Liver (tissue), 9 donors: Measurements from ENCODE around the gene HMG20B. TPM values are rescaled to one million over a fixed set of nuclear protein-coding genes. Genes with fewer than 3 reads are reported as not detected.

ENCODE experiments used
- DNase-seq: peaks from one replicate; pipeline ENCODE4 v3.0.0-alpha.2; 2017; ENCODE audit warnings: low spot score
- H3K27ac ChIP-seq, 2 donors: one replicate each; pipeline ENCODE4 v1.7.0; 2013; ENCODE audit warnings: inconsistent platforms in 2 of 2, low read length in 2 of 2, control low read depth in 1 of 2, low read depth in 1 of 2, mild to moderate bottlenecking in 1 of 2
- H3K27me3 ChIP-seq, 4 donors: one replicate each; pipeline versions ENCODE4 v1.6.1 to v1.7.0; 2013; ENCODE audit warnings: low read length in 3 of 4, inconsistent platforms in 1 of 4, mild to moderate bottlenecking in 1 of 4, moderate library complexity in 1 of 4; ENCODE audit not compliant: control insufficient read depth in 4 of 4, insufficient read depth in 4 of 4
- H3K36me3 ChIP-seq, 4 donors: one replicate each; pipeline versions ENCODE4 v1.6.1 to v1.7.0; 2013; ENCODE audit warnings: low read length in 3 of 4, mild to moderate bottlenecking in 3 of 4, low read depth in 1 of 4, moderate library complexity in 1 of 4; ENCODE audit not compliant: control insufficient read depth in 4 of 4, insufficient read depth in 3 of 4
- H3K4me1 ChIP-seq, 4 donors: one replicate each; pipeline versions ENCODE4 v1.6.1 to v1.7.0; 2013; ENCODE audit warnings: low read length in 3 of 4, mild to moderate bottlenecking in 3 of 4, moderate library complexity in 1 of 4; ENCODE audit not compliant: control insufficient read depth in 4 of 4, insufficient read depth in 4 of 4
- H3K4me3 ChIP-seq, 3 donors: one replicate each; pipeline versions ENCODE4 v1.6.1 to v1.7.0; 2013; ENCODE audit warnings: low read length in 3 of 3, control low read depth in 1 of 3, low read depth in 1 of 3, mild to moderate bottlenecking in 1 of 3
- H3K9ac ChIP-seq, 2 donors: one replicate each; pipeline ENCODE4 v1.7.0; 2013; ENCODE audit warnings: low read length in 2 of 2, mild to moderate bottlenecking in 2 of 2, moderate library complexity in 2 of 2, control low read depth in 1 of 2, low read depth in 1 of 2
- H3K9me3 ChIP-seq, 4 donors: one replicate each; pipeline versions ENCODE4 v1.6.1 to v1.7.0; 2013; ENCODE audit warnings: low read length in 3 of 4; ENCODE audit not compliant: control insufficient read depth in 4 of 4
- CTCF ChIP-seq: fragments of 150-350 bp; IDR thresholded peaks from 2 replicates; pipeline ENCODE4 v1.5.1; 2017; ENCODE audit warnings: improper control_type of control experiment, low read depth, low read length; ENCODE audit not compliant: missing input control
- FOXA1 ChIP-seq: IDR thresholded peaks from 2 replicates; pipeline ENCODE4 v1.6.1; 2016; ENCODE audit warnings: antibody characterized with exemption
- GABPA ChIP-seq, 2 donors: IDR thresholded peaks in 1 of 2; conservative IDR thresholded peaks in 1 of 2; 2 replicates each; pipeline ENCODE4 v1.6.1; 2016; ENCODE audit warnings: antibody characterized with exemption in 2 of 2, mild to moderate bottlenecking in 1 of 2, moderate library complexity in 1 of 2
- HNF4A ChIP-seq, 2 donors: conservative IDR thresholded peaks; 2 replicates each; pipeline ENCODE4 v1.6.1; 2016; ENCODE audit warnings: antibody characterized with exemption in 2 of 2, mild to moderate bottlenecking in 2 of 2
- HNF4G ChIP-seq: IDR thresholded peaks from 2 replicates; pipeline ENCODE4 v1.6.1; 2016; ENCODE audit warnings: antibody characterized with exemption
- JUND ChIP-seq, 2 donors: IDR thresholded peaks; 2 replicates each; pipeline ENCODE4 v1.6.1; 2016; ENCODE audit warnings: antibody characterized with exemption in 2 of 2
- MAX ChIP-seq: IDR thresholded peaks from 2 replicates; pipeline ENCODE4 v1.6.1; 2016; ENCODE audit warnings: antibody characterized with exemption
- REST ChIP-seq: IDR thresholded peaks from 2 replicates; pipeline ENCODE4 v1.6.1; 2016; ENCODE audit warnings: antibody characterized with exemption, mild to moderate bottlenecking
- SP1 ChIP-seq: IDR thresholded peaks from 2 replicates; pipeline ENCODE4 v1.6.1; 2018; ENCODE audit warnings: antibody characterized with exemption, mild to moderate bottlenecking
- TAF1 ChIP-seq: conservative IDR thresholded peaks from 2 replicates; pipeline ENCODE4 v1.6.1; 2016; ENCODE audit warnings: antibody characterized with exemption, mild to moderate bottlenecking
- YY1 ChIP-seq: IDR thresholded peaks from 2 replicates; pipeline ENCODE4 v1.6.1; 2016; ENCODE audit warnings: antibody characterized with exemption, mild to moderate bottlenecking
- ZBTB33 ChIP-seq: IDR thresholded peaks from 2 replicates; pipeline ENCODE4 v1.6.1; 2016; ENCODE audit warnings: antibody characterized with exemption
- WGBS: extraction: QIAGEN DNeasy Blood & Tissue Kit; methylation state at CpG from one replicate; pipeline ENCODE4 v1.1.7; 2013; 5-methylcytosine and 5-hydroxymethylcytosine counted together
- polyA plus RNA-seq, 2 donors: library from polyadenylated mRNA; stranded (reverse) in 1 of 2; unstranded in 1 of 2; fragments of 200-250 nt in 1 of 2; fragments of >200 nt in 1 of 2; fragmentation: Nextera tagmentation in 1 of 2; extraction: Ambion mirVana in 1 of 2; gene quantifications; one replicate each; pipeline versions ENCODE4 v1.2.1 to v1.2.3, GENCODE V29; 2013 to 2015
- total RNA-seq, 2 donors: library from RNA; depleted of rRNA; stranded (reverse); fragments of >200 nt; gene quantifications; one replicate each; pipeline ENCODE4 v1.2.3, GENCODE V29; 2014
- TF ChIP-seq, protein P1 (sequence below): IDR thresholded peaks from 2 replicates; pipeline ENCODE4 v1.6.1; 2016; ENCODE audit warnings: antibody characterized with exemption
- donor health status: healthy.
- donor health status: healthy.
- donor health status: healthy.
- donor health status: healthy.
- donor health status: healthy.

The HMG20B gene
- total and polyA plus RNA-seq, 4 donors = 28.6 to 35.1 (median 30.5) TPM

- Histone ChIP-seq H3K4me3 (no peak overlapping the region), H3K9ac (no peak overlapping the region), H3K9me3 (no peaks in the 10 kb centered on the region), H3K36me3 (peaks cover 4 to 34% (median 11%) of the 10 kb centered on the region in 4 donors), H3K27ac (no peak overlapping the region), H3K4me1 (no peaks in the 10 kb centered on the region), H3K27me3 (no peaks in the 10 kb centered on the region)
- no peak for TF ChIP-seq ZBTB33
- TF ChIP-seq JUND (IDR thresholded peaks at IDR 0.05) = no peak
- TF ChIP-seq REST = no peak
- TF ChIP-seq TAF1 = no peak
- TF ChIP-seq GABPA (IDR thresholded peaks at IDR 0.05 in 1 of 2, conservative IDR thresholded peaks at IDR 0.05 in 1 of 2) = no peak
- TF ChIP-seq MAX = no peak
- TF ChIP-seq YY1 = no peak
- TF ChIP-seq, protein P1, sequence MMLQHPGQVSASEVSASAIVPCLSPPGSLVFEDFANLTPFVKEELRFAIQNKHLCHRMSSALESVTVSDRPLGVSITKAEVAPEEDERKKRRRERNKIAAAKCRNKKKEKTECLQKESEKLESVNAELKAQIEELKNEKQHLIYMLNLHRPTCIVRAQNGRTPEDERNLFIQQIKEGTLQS = no peak
- no peak for TF ChIP-seq HNF4A (conservative IDR thresholded peaks at IDR 0.05)
- no peak for TF ChIP-seq FOXA1
- TF ChIP-seq HNF4G = no peak
- no peak for TF ChIP-seq SP1
- no peak for TF ChIP-seq CTCF
- DNase-seq = no peak
- 87% methylated on average over 25 of the region's 25 CpGs for WGBS
These were observed 34.4 kb upstream of the HMG20B start for GRCh38 chr19:3538258-3538929.
